Transverse colon (tissue), 4 donors: ENCODE measurements around the gene TMEM128. TPM values are rescaled to one million over a fixed set of nuclear protein-coding genes. Genes with fewer than 3 reads are reported as not detected.

Source experiments
- DNase-seq: peaks from one replicate; pipeline ENCODE4 v3.0.0-alpha.2; 2019
- H3K27ac ChIP-seq, 4 donors: fragments of 200-600 bp; sonication (generic); 2 replicates each; pipeline ENCODE4 v1.5.1; 2016 to 2018; ENCODE audit warnings: inconsistent platforms in 4 of 4
- H3K27me3 ChIP-seq: fragments of 200-600 bp; sonication (generic); 2 replicates; pipeline ENCODE4 v1.5.1; 2017; ENCODE audit warnings: inconsistent platforms
- H3K36me3 ChIP-seq, 4 donors: fragments of 200-600 bp; sonication (generic); 2 replicates each; pipeline ENCODE4 v1.5.1; 2017 to 2019; ENCODE audit warnings: inconsistent platforms in 4 of 4
- H3K4me1 ChIP-seq, 4 donors: fragments of 200-600 bp; sonication (generic); 2 replicates each; pipeline ENCODE4 v1.5.1; 2017 to 2020; ENCODE audit warnings: inconsistent platforms in 4 of 4
- H3K4me3 ChIP-seq, 4 donors: fragments of 200-600 bp; sonication (generic); 1 replicate in 1 of 4; 2 replicates in 3 of 4; pipeline versions ENCODE4 v1.5.1 to v1.6.1; 2017 to 2019; ENCODE audit warnings: inconsistent platforms in 4 of 4
- H3K9me3 ChIP-seq, 2 donors: fragments of 200-600 bp; sonication (generic); 2 replicates each; pipeline ENCODE4 v1.5.1; 2017 to 2019; ENCODE audit warnings: inconsistent platforms in 2 of 2
- CTCF ChIP-seq, 5 experiments: fragments of 200-600 bp in 3 of 5; fragments of 450-650 bp in 2 of 5; sonication (generic) in 3 of 5; IDR thresholded peaks; 1 replicate in 2 of 5; 2 replicates in 3 of 5; pipeline ENCODE4 v1.5.1; 2016 to 2017; ENCODE audit warnings: antibody characterized with exemption in 5 of 5, inconsistent platforms in 3 of 5, mild to moderate bottlenecking in 2 of 5, moderate library complexity in 1 of 5
- EP300 ChIP-seq: sonication (generic); formaldehyde crosslinking; IDR thresholded peaks from one replicate; pipeline ENCODE4 v1.6.1; 2017; ENCODE audit warnings: antibody characterized with exemption, low read depth
- POLR2A ChIP-seq: fragments of 450-650 bp; IDR thresholded peaks from one replicate; pipeline ENCODE4 v1.6.1; 2016; ENCODE audit warnings: antibody characterized with exemption, mild to moderate bottlenecking, moderate library complexity
- POLR2AphosphoS5 ChIP-seq, 3 donors: sonication (generic); formaldehyde crosslinking; IDR thresholded peaks; one replicate each; pipeline ENCODE4 v1.6.1; 2016; ENCODE audit warnings: antibody characterized with exemption in 3 of 3
- WGBS, 2 donors: methylation state at CpG; one replicate each; pipeline ENCODE4 v1.1.5; 2018; ENCODE audit warnings: low coverage in 1 of 2; 5-methylcytosine and 5-hydroxymethylcytosine counted together
- in situ Hi-C, 4 donors: fragments of 200-750 bp; cut with MboI; loops; one replicate each; pipeline versions ENCODE4 v1.15.0 to v1.15.1; 2017; ENCODE audit warnings: low sequenced_read_pairs in 3 of 4, low pct_ligation_motif_present in 1 of 4, low pct_unique_long_range_greater_than_20kb in 1 of 4
- intact Hi-C: fragments of 100-400 bp; cut with DNase I; formaldehyde crosslinking; loops from one replicate; pipeline ENCODE4 v1.15.1; 2023; ENCODE audit warnings: low total_unique reads
- total RNA-seq, 4 donors: library from RNA; depleted of rRNA; stranded (reverse); fragments of >200 nt; gene quantifications; one replicate each; pipeline ENCODE4 v1.1.0, GENCODE V29; 2016

Gene TMEM128
- total RNA-seq, 4 donors from 2014 or later: 8.8 to 22.0 (median 14.4) TPM

- Histone ChIP-seq H3K36me3 (no peaks in the 10 kb centered on the region), H3K27ac (no peak overlapping the region), H3K4me3 (no peak overlapping the region), H3K4me1 (no peaks in the 10 kb centered on the region), H3K9me3 (peaks cover 0 to 1% of the 10 kb centered on the region in 2 donors), H3K27me3 (peaks cover 55% of the 10 kb centered on the region)
- intact Hi-C loops (no loop called here), in situ Hi-C loops (no loop called here)
- WGBS, 2 donors: 81% methylated on average over 1 of the region's 1 CpG; no CpG with 5 or more reads in 1 of the 2 donors
- DNase-seq: no peak
- TF ChIP-seq POLR2AphosphoS5 (IDR thresholded peaks at IDR 0.05) (no peak), EP300 (no peak), POLR2A (no peak), CTCF (IDR thresholded peaks at IDR 0.05) (no peak)
These were observed 19.7 kb downstream of the TMEM128 start for GRCh38 chr4:4228356-4228668.

- no peak overlapping the region for H3K27ac ChIP-seq
- H3K9me3 ChIP-seq: no peaks in the 10 kb centered on the region
- H3K4me3 ChIP-seq: no peak overlapping the region
- H3K27me3 ChIP-seq: peaks cover 56% of the 10 kb centered on the region
- H3K4me1 ChIP-seq: no peaks in the 10 kb centered on the region
- in situ Hi-C loops (no loop called here), intact Hi-C loops (no loop called here)
- DNase-seq: no peak
- 26 to 60% methylated on average over 1 to 42 of the region's 51 CpGs for WGBS, 2 donors
- H3K36me3 ChIP-seq: no peaks in the 10 kb centered on the region
- TF ChIP-seq POLR2AphosphoS5 (IDR thresholded peaks at IDR 0.05) (no peak), POLR2A (no peak), CTCF (IDR thresholded peaks at IDR 0.05) (no peak), EP300 (no peak)
These were observed 20.3 kb downstream of the TMEM128 start for GRCh38 chr4:4227510-4228355.

- in situ Hi-C loops (no loop called here), intact Hi-C loops (no loop called here)
- Histone ChIP-seq H3K27ac (no peak within 1 kb of the TSS), H3K4me3 (no peak within 1 kb of the TSS), H3K9me3 (no peaks in the 10 kb centered on the region), H3K27me3 (peaks cover 64% of the 10 kb centered on the region), H3K4me1 (no peaks in the 10 kb centered on the region), H3K36me3 (no peaks in the 10 kb centered on the region)
- DNase-seq: no peak
- 20 to 34% methylated on average over 3 to 68 of the region's 82 CpGs for WGBS, 2 donors
- TF ChIP-seq POLR2AphosphoS5 (IDR thresholded peaks at IDR 0.05) (no peak), CTCF (IDR thresholded peaks at IDR 0.05) (no peak), POLR2A (no peak), EP300 (no peak)
These were observed 21.2 kb downstream of the TMEM128 start, which contains the start of gene OTOP1 for GRCh38 chr4:4226606-4227438. Gene OTOP1 (minus strand): TSS chr4:4226929. CDS start chr4:4226864, 65 bp downstream.

GRCh38 chr4:4225915-4226605, 22.0 kb downstream of the TMEM128 start:
- intact Hi-C loops: no loop called here
- H3K4me3 ChIP-seq: no peak overlapping the region

More at GRCh38 chr4:4225915-4226605, 22.0 kb downstream of the TMEM128 start:
- TF ChIP-seq CTCF (IDR thresholded peaks at IDR 0.05) (no peak), POLR2A (no peak), EP300 (no peak), POLR2AphosphoS5 (IDR thresholded peaks at IDR 0.05) (no peak)
- in situ Hi-C loops: no loop called here
- no peaks in the 10 kb centered on the region for H3K9me3 ChIP-seq
- DNase-seq: no peak
- H3K4me1 ChIP-seq: no peaks in the 10 kb centered on the region
- no peaks in the 10 kb centered on the region for H3K36me3 ChIP-seq
- WGBS, 2 donors: 33 to 37% methylated on average over 17 to 37 of the region's 41 CpGs
- H3K27ac ChIP-seq: no peak overlapping the region
- H3K27me3 ChIP-seq: peaks cover 64% of the 10 kb centered on the region
